GM18508 (cell line): ENCODE measurements around the gene GALNT18.
"Not testable (repeated sequence)": the region's sequence is repeated elsewhere in the genome, so short reads cannot be mapped to it uniquely, and the experiment has no call there.

ENCODE experiments used
- ATAC-seq: cut with Tn5 transposase; IDR thresholded peaks from one replicate; pipeline ENCODE4 v1.9.1; 2021; ENCODE audit warnings: moderate number of reproducible peaks; ENCODE audit not compliant: insufficient read depth, unreplicated experiment

GALNT18 gene

DNA sequence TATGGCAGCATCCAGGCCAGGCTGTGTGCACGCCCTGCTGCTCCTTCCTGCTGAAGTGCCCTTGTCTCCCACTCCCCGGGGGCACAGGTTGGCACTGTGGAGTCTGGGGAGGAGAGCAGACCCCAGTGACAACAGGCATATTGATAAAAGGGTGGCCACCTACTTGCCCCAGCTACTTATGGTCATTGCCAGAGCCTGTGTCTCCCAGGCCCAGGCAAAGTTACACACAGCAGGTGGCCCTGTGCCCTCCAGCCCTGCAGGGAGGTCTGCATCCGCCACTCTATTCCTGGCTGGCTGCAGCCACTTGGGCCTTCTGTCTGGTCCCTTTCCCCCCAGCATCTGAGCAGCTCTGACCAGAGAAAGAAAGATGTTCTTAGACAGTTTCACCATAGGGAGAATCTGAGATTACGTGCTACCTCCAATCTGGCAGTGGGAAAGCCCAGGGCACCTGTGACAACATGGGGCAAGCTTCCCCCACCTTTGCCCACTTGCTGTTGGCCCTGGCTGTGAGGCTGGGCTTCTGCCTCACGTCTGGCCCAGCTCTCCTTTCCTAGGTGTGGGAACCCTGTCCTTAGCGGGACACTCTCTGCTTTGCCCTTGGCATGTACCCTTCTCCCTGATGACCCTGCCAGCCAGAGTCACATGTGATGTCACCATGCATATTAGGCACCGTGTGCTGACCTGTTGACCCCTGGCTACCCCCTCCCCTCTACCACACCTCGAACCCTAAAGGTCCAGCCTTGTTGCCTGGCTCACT, 243.4 kb downstream of the GALNT18 start:
- ATAC-seq, result no peak

DNA sequence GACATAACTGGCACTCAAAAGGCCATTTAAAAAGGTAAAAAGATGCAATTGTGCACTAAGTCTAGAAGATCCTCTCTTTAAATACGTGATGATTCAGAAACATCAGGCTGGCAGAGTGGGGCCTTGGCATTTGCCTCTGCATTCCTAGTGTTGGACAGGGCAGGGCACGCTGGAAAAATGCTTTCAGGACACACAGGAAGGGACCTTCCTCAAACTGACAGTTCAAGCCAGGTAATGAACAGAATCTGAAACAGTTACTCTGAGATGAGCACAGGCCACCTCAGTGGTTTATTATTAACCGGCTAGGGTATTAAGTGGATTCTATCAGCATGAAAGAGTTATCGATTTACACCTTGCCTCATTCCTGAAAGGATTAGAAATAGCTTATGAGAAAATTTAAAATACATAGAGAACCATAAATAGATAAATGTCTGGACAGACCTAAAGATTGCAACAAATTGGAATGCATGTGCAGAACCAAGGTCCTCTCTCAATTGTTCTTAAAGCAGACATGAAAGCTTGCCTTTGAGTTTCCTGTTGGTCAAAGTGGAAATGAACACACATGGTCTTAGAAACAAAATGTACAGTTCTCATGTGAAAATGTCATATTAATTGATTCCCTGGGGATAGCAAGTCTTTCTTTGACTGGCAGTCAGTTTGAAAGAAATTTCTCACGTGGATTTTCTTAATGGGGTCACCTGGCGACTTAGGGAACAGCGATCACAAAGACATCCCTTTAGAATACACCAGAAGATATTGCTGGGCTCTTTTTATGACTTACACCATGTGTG, 247.3 kb downstream of the GALNT18 start:
- no peak for ATAC-seq

DNA sequence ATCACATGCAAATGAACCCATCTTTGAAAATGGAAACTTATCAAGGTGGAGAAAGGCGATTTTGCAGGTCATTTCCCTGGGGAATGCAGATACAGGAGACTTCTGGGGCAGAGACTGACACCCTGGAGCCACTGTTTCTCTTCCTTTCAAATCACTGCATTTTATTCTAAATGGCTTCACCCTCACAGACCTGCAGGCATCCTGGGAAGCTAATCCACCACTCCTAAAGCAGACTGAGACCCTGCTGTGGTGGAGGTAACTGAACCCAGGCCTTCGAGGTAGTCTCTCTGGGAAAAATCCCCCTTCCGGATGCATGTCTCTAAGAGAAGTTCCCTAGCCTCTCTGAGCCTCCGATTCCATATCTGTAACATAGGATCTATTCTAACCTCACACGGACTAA, 247.9 kb downstream of the GALNT18 start:
- ATAC-seq, result no peak

DNA sequence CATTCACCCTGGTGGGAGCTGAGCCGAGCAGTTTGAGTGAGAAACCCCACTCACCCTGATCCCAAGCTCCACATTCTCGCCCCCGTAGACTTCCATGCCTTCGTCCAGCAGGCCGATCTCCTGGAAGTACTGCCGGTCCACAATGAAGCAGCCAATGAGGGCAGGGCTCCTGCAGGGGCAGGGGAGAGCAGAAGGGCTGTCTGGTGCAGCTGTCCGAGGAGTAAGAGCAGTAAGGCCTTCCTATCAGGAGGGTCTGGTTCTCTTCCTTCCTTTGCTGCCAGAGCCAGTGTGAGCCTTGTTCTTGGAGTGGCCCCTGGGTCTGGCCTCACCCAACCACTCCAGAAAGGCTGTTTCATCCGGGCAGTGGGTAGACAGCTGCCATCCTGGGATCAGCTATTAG, 249.3 kb downstream of the GALNT18 start:
- no peak for ATAC-seq

DNA sequence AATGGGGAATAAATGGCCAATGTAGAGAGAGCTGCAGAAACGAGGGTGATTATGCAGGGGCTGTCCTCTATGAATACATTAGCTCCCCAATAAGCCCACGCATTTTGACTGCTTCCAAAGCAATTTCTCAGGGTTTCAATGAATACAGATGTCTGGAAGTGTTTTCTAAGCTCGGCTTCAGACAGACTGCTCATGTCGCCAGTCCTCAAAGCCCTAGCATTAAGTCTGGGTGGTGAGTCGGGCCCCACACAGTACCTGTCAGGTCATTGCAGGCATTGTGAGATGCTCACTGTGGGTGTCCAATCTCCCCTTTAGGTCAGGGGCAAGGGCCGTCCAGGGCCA, 250.9 kb downstream of the GALNT18 start:
- ATAC-seq, result no peak

DNA sequence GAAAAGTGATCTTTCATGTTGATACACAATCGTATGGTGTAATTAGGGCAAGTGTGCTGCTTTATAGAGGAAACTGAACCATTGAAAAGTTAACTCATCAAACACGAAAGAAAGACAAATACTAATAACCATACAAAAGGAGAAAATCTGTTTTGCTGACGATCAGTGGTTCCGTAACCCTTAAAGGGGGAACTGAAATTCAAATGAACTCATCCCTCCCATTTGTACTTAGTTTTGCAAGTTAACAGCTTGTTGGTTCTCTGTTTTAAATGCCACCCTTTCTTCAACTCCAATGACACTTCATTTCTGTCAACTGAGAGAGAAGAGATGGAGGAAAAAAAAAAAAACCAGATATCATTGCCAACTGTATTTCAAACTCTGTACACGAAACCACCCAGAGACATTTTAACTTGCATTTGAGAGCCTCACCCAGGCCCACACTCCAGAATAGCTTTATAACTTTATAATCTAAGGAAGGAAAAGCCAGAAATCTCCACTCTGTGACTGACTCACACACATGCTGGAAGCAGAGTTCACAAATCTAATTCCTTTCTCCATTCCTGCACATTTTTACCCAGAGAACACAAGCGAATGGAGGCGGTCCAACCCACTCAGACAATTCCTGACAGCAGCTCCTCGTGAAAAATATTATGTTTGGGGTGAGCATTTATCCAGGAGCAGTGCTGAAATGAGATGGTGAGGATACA, 251.4 kb downstream of the GALNT18 start:
- ATAC-seq, result no peak

DNA sequence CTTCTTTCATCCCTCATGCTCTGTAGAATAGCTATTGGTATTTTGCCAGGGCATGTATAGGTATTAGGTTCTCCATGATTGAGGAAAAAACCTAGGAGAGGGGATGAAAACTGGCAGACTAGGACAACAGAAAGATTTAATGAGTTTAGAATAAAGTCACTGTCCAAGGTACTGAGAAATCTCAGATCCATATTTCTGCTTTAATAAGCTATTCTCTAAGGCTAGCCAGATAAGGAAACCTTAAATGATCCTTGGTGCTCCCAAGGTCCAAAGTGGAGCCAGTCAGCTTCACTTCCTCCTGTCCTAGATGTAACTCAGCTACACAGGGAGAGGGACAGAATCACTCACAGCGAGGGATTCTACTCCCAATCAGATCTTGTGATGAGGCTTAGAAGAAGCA, 255.0 kb downstream of the GALNT18 start:
- ATAC-seq, result no peak

DNA sequence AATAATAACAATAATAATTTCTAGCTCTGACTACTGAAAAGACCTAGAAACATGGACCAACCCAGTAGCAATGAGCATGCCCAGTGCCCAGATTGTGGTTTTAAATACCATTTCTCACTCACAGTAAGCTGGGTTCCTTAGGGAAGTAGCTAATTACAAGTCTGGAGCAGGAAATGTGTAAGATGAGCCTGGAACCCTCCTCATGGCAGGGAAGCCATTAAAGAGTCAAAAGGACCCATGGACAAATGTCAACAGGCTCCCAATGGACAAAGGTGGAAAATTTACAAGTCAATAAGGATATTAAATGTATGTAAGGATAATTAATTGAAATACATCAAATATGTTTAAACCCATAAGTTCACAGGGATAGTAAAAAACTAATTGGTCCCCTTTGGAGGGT, 258.1 kb downstream of the GALNT18 start:
- ATAC-seq, result no peak

DNA sequence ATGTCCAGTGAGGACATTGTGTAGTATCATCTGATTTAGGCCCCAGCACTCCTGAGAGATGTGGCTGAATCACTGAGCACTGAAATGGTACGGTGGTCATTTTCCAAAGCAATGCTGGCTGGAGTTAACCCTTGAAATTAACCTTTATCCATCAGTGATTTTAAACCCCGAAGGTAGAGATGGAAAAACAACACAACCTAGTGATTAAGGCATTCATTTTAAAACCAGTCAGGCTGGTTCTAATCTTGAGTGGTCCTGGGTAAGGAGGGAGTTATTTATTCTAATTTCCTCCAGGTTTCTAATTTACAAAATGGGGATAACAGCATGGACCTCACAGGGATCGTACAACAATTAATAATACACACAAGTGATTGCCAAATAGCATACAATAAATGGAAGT, 262.2 kb downstream of the GALNT18 start:
- ATAC-seq, result no peak

DNA sequence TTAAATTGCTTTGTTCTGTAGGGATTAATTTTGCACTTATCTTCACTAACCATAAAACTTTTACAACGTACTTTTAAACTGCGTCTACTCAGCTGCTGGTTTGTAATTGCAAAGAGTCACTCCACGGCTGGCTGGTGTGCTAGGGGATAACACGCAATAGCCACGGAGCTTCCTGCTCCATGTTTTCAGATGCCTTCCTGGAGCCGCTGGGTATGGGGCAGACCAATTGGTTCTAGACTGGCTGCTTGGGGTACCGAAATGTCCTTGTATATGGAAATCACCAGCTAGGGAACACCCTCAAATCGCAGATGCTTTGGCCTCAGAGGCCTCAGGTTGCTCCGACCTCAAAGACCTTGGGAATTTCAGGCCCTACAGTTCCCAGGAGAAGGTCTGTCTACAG, 265.0 kb downstream of the GALNT18 start:
- no peak for ATAC-seq

DNA sequence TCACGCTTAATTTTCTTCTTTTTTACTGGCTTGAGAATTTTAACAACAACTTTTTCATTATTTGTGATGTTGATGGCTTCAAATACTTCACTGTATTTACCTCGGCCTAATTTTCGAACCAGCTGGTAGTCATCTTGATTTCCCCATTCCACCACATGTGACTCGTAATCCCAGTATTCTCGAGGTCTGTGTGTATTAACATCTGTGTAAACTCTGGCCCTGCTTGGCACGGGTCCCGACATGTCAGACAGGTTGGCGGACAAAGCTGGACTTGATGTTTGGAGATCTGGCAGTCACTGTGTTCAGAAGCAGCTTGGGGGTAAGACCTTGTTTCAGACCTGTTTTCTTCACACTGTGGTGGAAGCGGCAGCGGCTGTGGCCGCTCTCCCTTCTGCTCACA, 268.9 kb downstream of the GALNT18 start, which contains the start of gene CSNK2A3:
Gene CSNK2A3, minus strand, starts transcription at position 373 of the 400 bp plus-strand sequence. Its CDS starts 131 bp downstream, at position 242.
- ATAC-seq, result not testable (repeated sequence)

DNA sequence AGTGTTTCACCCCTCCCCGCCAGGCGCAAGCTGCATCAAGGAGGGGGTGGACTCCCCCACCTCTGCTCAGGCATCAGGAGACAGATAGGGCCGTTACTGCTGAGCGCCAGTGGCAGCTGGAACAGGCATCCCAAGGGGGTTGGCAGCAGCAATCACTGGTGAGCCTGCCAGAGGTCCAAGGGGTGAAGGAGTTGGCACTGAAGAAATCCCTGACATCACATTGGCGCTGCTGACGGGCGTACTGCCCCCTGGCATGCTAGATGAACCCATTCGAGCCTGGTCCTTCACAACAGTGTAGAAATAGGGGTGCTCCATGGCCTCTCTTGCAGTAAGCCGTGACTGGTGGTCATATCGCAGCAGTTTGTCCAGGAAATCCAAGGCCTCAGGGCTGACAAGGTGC, 270.0 kb downstream of the GALNT18 start:
- ATAC-seq, result not testable (repeated sequence)

DNA sequence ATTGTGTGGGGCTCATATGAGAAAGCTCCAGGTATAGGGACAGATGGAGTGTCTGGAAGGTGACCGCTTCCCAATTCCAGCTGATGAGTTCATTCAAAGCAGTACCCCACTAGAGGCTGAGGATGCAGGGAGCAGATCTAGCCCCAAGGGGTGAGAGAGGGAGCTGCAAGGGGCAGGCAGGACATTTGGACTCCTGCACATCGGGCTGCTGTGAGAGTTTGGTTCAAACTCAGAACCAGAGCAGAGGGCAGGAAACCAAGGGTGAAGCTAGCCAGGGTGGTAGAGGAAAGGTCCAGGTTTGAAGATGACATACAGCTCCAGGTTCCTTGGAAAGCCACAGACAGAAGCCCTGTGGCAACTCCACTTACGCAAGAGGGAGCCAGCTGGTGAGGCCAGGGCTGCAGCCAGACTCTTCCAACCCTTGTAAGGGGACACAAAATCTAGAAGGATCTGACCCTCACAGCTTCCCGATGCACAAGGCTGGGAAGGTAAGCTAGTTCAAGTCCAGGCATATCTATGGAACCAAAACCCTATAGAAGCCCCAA, 270.7 kb downstream of the GALNT18 start:
- no peak for ATAC-seq

DNA sequence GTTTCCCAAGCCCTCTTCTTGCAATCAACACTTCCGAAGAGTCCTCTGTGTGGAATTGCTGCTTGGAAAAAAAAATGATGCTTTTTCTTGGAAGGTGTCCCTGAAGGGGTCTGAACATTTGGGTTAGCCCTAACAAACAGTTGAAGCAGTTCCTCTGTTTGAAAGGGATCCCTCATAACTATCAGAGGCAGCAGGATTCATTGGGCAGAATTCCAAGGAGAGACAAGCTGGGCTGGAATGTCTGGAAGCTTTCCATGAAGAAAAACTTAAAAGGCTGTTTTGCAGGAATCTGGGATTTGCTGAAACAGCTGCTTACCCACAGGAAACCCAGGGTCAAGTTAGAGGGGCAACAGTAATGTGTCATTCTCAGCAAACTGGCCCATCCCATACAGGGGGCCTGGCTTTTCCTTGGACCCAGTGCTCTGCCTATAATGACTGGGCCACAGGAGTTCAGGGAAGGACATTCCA, 271.9 kb downstream of the GALNT18 start:
- no peak for ATAC-seq

DNA sequence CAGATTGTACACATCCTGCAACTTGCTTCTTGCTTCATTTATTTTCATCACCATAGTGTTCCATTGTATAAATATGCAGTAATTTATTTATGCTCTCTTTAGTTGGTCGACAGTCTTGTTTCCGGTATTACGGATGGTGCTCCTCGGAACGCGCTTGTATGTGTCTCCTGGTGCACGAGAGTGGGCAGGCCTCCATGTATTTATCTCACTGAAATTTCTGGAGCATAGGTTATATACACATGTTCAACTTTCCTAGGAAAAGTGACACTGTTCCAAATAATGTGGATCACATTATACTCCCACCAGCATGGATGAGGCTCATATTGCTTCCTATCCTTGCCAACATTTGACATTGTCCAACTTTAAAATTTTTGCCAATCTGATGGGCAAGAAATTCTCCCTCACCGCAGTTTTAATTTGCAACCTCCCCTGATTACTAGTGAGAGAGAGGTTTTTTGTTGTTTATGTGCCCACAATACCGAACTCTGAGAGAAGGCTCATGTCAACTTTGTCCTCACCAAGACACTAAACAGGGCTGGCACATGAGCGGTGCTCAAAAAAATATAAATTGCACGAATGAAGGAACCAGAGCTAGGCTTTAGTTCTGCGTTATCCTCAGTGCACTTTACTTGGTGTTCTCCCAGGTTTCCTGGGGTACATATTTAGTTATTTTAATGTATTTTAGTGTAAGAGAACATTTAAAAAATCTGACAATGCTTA, 272.5 kb downstream of the GALNT18 start:
- ATAC-seq, result no peak

DNA sequence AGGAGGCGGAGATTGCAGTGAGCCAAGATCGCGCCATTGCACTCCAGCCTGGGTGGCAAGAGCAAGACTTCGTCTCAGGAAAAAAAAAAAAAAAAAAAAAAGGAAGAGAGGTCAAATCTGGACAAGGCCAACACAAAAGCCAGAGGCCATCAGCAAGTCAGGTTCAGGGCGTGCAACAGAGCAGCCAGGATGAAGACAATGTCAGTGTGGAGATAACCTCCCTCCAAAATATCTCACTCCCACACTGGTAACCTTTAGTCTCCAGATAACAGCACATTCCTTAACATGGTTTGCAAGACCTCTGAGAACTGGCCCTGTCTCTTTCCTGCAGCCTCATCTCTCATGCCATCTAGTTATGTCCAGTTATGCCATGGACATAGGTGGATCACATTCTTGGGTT, 273.5 kb downstream of the GALNT18 start:
- no peak for ATAC-seq

DNA sequence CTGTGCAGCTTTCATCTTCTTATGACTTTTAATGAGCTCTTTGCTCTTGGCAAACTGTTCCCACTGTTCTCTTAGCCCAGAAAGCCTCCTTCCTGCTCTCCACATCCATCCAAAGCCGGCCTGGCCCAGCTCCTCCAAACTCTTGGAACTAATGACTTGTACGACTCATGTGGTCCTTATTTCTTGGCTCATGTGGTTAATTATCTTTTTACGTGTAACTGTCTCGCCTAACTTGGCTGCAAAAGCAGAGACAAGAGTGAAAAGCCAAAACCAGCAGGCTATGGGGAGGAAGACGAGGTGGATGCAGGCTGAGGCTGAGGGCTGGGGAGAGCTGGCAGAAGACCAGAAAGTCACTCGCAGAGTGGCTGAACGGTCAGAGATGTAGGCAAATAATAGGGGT, 274.2 kb downstream of the GALNT18 start:
- no peak for ATAC-seq

DNA sequence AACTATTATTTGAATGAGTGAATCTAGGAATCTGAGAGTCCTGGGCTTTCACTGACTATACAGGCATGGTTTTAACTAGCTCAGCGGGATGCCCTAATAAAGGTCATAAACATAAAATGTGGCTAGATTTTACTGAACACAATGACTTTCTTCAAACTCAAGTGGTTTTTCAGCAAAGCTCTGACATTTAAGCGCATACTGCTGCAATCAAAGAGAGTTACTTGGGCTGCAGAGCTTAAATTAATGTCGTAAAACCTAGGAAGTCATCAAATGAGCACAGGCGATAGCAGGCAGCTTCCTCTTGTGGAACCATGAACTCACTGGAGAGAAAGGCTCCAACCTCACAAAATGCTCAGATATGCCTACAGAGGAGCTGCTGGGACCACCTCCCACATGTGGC, 275.5 kb downstream of the GALNT18 start:
- no peak for ATAC-seq

DNA sequence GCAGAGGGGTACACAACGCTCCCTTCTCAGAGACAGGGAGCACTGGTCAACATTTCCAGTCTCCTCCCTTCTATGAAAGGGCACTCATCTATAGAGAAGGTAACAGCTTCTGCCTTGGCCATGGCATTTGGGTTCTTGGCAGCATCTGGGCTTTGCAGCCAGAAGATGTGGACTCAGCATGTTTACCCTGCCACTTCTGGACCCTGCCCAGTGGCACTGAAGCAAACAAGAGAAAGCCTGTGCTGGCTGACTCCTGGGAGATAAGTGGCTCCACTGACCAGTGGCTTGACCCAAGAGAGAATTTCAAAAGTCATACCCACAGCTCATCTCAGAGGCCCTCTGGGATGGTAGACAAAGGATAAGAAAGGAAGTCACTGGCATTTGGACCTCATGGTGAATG, 276.7 kb downstream of the GALNT18 start:
- ATAC-seq, result no peak

DNA sequence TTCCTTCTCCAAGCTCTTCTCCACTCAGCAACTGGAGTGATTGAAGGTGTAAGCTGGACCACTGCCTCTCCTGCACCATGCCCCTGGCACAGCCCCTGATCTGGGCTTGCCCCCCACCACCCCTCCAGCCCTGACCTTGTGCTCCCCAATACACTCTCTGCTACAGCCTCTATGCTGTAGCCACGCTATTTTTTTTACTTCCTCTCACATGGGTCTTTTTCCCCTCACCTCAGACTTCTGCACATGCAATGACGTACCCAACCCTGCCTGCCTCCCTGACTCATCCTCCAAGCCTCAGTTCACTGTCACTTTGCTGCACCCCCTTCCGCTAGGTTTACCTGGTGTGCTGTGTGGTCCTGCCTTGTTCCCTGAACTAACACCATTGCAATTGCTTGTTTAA, 277.8 kb downstream of the GALNT18 start:
- ATAC-seq, result no peak
